IMR-90 (cell line): ENCODE measurements around the gene UNK. TPM values are rescaled to one million over a fixed set of nuclear protein-coding genes. Genes with fewer than 3 reads are reported as not detected.

Source experiments
- ATAC-seq: fragments of 200-7000 bp; cut with Tn5 transposase; 2 replicates; pipeline ENCODE4 v1.9.1; 2020; ENCODE audit warnings: low read depth, mild to moderate bottlenecking, moderate library complexity
- BruUV-seq: library from RNA; stranded (reverse); fragments of 400-500 nt; replicated peaks from 2 replicates; lab custom pipeline; 2021; lab: Mats Ljungman, UMichigan
- CTCF ChIA-PET: fragments of 300-600 bp; formaldehyde crosslinking; extraction: SDS; loops from one replicate; lab custom pipeline; 2021; ENCODE audit warnings: antibody characterized with exemption; lab: Yijun Ruan, JAX
- POLR2A ChIA-PET: fragments of 300-600 bp; sonication (Branson Sonifier 250); formaldehyde crosslinking; loops from one replicate; lab custom pipeline; 2022; ENCODE audit warnings: antibody characterized with exemption; ENCODE audit not compliant: unreplicated experiment; lab: Charles Lee
- DNase-seq: peaks from one replicate; pipeline ENCODE4 v3.0.0; 2013
- H2AFZ ChIP-seq: replicated peaks from 2 replicates; pipeline ENCODE3; 2013; ENCODE audit warnings: low read length, mild to moderate bottlenecking; ENCODE audit not compliant: poor library complexity
- H2AK5ac ChIP-seq: 2 replicates; pipeline ENCODE4 v1.6.1; 2013; ENCODE audit warnings: low read depth, low read length, inconsistent platforms
- H2AK9ac ChIP-seq: replicated peaks from 2 replicates; pipeline ENCODE3; 2013; ENCODE audit warnings: mild to moderate bottlenecking, low read depth, low read length, moderate library complexity; ENCODE audit not compliant: poor library complexity
- H2BK120ac ChIP-seq: 2 replicates; pipeline ENCODE4 v1.6.1; 2013; ENCODE audit warnings: low read depth, low read length, inconsistent platforms
- H2BK15ac ChIP-seq: 3 replicates; pipeline ENCODE4 v1.6.1; 2013; ENCODE audit warnings: low read depth, low read length, inconsistent platforms
- H2BK20ac ChIP-seq: 2 replicates; pipeline ENCODE4 v1.6.1; 2013; ENCODE audit warnings: low read depth, mild to moderate bottlenecking, inconsistent platforms, low read length, moderate library complexity
- H2BK5ac ChIP-seq: 2 replicates; pipeline ENCODE4 v1.6.1; 2013; ENCODE audit warnings: mild to moderate bottlenecking, low read depth, low read length, inconsistent platforms; ENCODE audit not compliant: poor library complexity, severe bottlenecking
- H3K14ac ChIP-seq: replicated peaks from 2 replicates; pipeline ENCODE4 v1.6.1; 2013; ENCODE audit warnings: low read depth, low read length, inconsistent platforms
- H3K18ac ChIP-seq: 2 replicates; pipeline ENCODE4 v1.6.1; 2013; ENCODE audit warnings: low read depth, low read length, control low read depth
- H3K23ac ChIP-seq: 2 replicates; pipeline ENCODE4 v1.6.1; 2013; ENCODE audit warnings: low read depth, low read length, inconsistent platforms
- H3K27ac ChIP-seq: 2 replicates; pipeline ENCODE4 v1.5.1; 2013; ENCODE audit warnings: mild to moderate bottlenecking, control low read depth, low read length; ENCODE audit not compliant: insufficient read depth
- H3K27me3 ChIP-seq: 2 replicates; pipeline ENCODE4 v1.6.1; 2013; ENCODE audit warnings: low read length; ENCODE audit not compliant: control insufficient read depth, insufficient read depth
- H3K36me3 ChIP-seq: 2 replicates; pipeline ENCODE4 v1.6.1; 2013; ENCODE audit warnings: low read length, mixed read lengths; ENCODE audit not compliant: control insufficient read depth, insufficient read depth
- H3K4ac ChIP-seq: 2 replicates; pipeline ENCODE4 v1.6.1; 2013; ENCODE audit warnings: low read depth, low read length, inconsistent platforms
- H3K4me1 ChIP-seq: 2 replicates; pipeline ENCODE4 v1.6.1; 2013; ENCODE audit warnings: low read length, mixed read lengths; ENCODE audit not compliant: control insufficient read depth, insufficient read depth
- H3K4me2 ChIP-seq: 2 replicates; pipeline ENCODE4 v1.6.1; 2013; ENCODE audit warnings: low read depth, mild to moderate bottlenecking, control low read depth, low read length, moderate library complexity
- H3K4me3 ChIP-seq: 2 replicates; pipeline ENCODE4 v1.5.1; 2013; ENCODE audit warnings: low read depth, mild to moderate bottlenecking, control low read depth, low read length, moderate library complexity; ENCODE audit not compliant: insufficient read depth
- H3K56ac ChIP-seq: 2 replicates; pipeline ENCODE4 v1.6.1; 2013; ENCODE audit warnings: low read length, inconsistent platforms; ENCODE audit not compliant: insufficient read depth; ENCODE audit errors: extremely low read depth
- H3K79me1 ChIP-seq, 2 experiments: 2 replicates each; pipeline ENCODE4 v1.6.1; 2013; ENCODE audit warnings: low read length in 2 of 2, inconsistent platforms in 1 of 2, low read depth in 1 of 2
- H3K9ac ChIP-seq: 2 replicates; pipeline ENCODE4 v1.6.1; 2013; ENCODE audit warnings: low read depth, low read length, control low read depth
- H3K9me1 ChIP-seq: 2 replicates; pipeline ENCODE4 v1.6.1; 2013; ENCODE audit warnings: low read length, inconsistent platforms; ENCODE audit not compliant: insufficient read depth
- H3K9me3 ChIP-seq: 2 replicates; pipeline ENCODE4 v1.6.1; 2013; ENCODE audit warnings: low read length; ENCODE audit not compliant: control insufficient read depth, insufficient read depth
- H4K20me1 ChIP-seq: 2 replicates; pipeline ENCODE4 v1.6.1; 2013; ENCODE audit warnings: low read length, inconsistent platforms; ENCODE audit not compliant: insufficient read depth
- H4K5ac ChIP-seq: 2 replicates; pipeline ENCODE4 v1.6.1; 2013; ENCODE audit warnings: mild to moderate bottlenecking, low read depth, low read length, control low read depth
- H4K8ac ChIP-seq, 2 experiments: 2 replicates each; pipeline ENCODE4 v1.6.1; 2013; ENCODE audit warnings: low read depth in 2 of 2, low read length in 2 of 2, control low read depth in 1 of 2, inconsistent platforms in 1 of 2
- H4K91ac ChIP-seq: 2 replicates; pipeline ENCODE4 v1.6.1; 2013; ENCODE audit warnings: low read depth, low read length, inconsistent platforms; ENCODE audit not compliant: insufficient read depth
- BHLHE40 ChIP-seq: fragments of 150-350 bp; IDR thresholded peaks from 2 replicates; pipeline ENCODE4 v1.6.1; 2016; ENCODE audit warnings: mild to moderate bottlenecking, low read depth, low read length
- CEBPB ChIP-seq: IDR thresholded peaks from 2 replicates; pipeline ENCODE4 v1.6.1; 2012; ENCODE audit warnings: low read depth, low read length, improper control_type of control experiment
- CHD1 ChIP-seq: IDR thresholded peaks from 2 replicates; pipeline ENCODE4 v1.6.1; 2012; ENCODE audit warnings: low read depth, low read length, improper control_type of control experiment
- CTCF ChIP-seq: conservative IDR thresholded peaks from 2 replicates; pipeline ENCODE4 v1.5.1; 2012; ENCODE audit warnings: mild to moderate bottlenecking, low read depth, low read length, improper control_type of control experiment
- ELK1 ChIP-seq: fragments of 150-350 bp; IDR thresholded peaks from 2 replicates; pipeline ENCODE4 v1.6.1; 2016; ENCODE audit warnings: low read depth, mild to moderate bottlenecking, low read length, moderate library complexity, borderline replicate concordance
- FOS ChIP-seq: fragments of 150-350 bp; IDR thresholded peaks from 2 replicates; pipeline ENCODE4 v1.6.1; 2016; ENCODE audit warnings: low read depth, low read length
- MAFK ChIP-seq: IDR thresholded peaks from 2 replicates; pipeline ENCODE4 v1.6.1; 2012; ENCODE audit warnings: low read depth, low read length, improper control_type of control experiment
- MAZ ChIP-seq: IDR thresholded peaks from 2 replicates; pipeline ENCODE4 v1.6.1; 2012; ENCODE audit warnings: low read depth, mild to moderate bottlenecking, low read length, improper control_type of control experiment, moderate library complexity, borderline replicate concordance
- MXI1 ChIP-seq: IDR thresholded peaks from 2 replicates; pipeline ENCODE4 v1.6.1; 2012; ENCODE audit warnings: low read depth, mild to moderate bottlenecking, low read length, moderate library complexity, borderline replicate concordance
- NFE2L2 ChIP-seq: fragments of 150-350 bp; IDR thresholded peaks from 2 replicates; pipeline ENCODE4 v1.6.1; 2016; ENCODE audit warnings: low read depth, mild to moderate bottlenecking, low read length
- POLR2A ChIP-seq: IDR thresholded peaks from 2 replicates; pipeline ENCODE4 v1.6.1; 2012; ENCODE audit warnings: mild to moderate bottlenecking, low read depth, low read length
- RAD21 ChIP-seq: IDR thresholded peaks from 2 replicates; pipeline ENCODE4 v1.6.1; 2012; ENCODE audit warnings: low read length, improper control_type of control experiment
- RCOR1 ChIP-seq: IDR thresholded peaks from 2 replicates; pipeline ENCODE4 v1.6.1; 2012; ENCODE audit warnings: mild to moderate bottlenecking, low read length, improper control_type of control experiment; ENCODE audit not compliant: insufficient replicate concordance
- RFX5 ChIP-seq: IDR thresholded peaks from 2 replicates; pipeline ENCODE4 v1.8.0; 2012; ENCODE audit warnings: low read depth, mild to moderate bottlenecking, low read length, moderate library complexity
- SMC3 ChIP-seq: fragments of 150-350 bp; IDR thresholded peaks from 2 replicates; pipeline ENCODE4 v1.6.1; 2016; ENCODE audit warnings: low read depth, mild to moderate bottlenecking, antibody characterized with exemption, low read length, moderate library complexity
- USF2 ChIP-seq: fragments of 150-350 bp; IDR thresholded peaks from 2 replicates; pipeline ENCODE4 v1.6.1; 2017; ENCODE audit warnings: mild to moderate bottlenecking, antibody characterized with exemption, low read length, low read depth
- WGBS, 2 experiments: methylation state at CpG; one replicate each; pipeline versions ENCODE4 v1.1.5 to v1.1.7; 2013; ENCODE audit warnings: missing lambda C conversion rate in 2 of 2; ENCODE audit not compliant: insufficient read length in 1 of 2; ENCODE audit errors: extremely low coverage in 2 of 2; 5-methylcytosine and 5-hydroxymethylcytosine counted together
- dilution Hi-C: fragments of 300-500 bp; cut with HindIII; formaldehyde crosslinking; loops from one replicate; pipeline ENCODE4 v1.14.3; 2018; ENCODE audit warnings: low sequenced_read_pairs; ENCODE audit not compliant: unreplicated experiment
- in situ Hi-C: fragments of 300-500 bp; cut with MboI; formaldehyde crosslinking; loops from 3 replicates; pipeline ENCODE4 v1.14.3; 2019; ENCODE audit warnings: low sequenced_read_pairs, inconsistent platforms, mixed read lengths
- intact Hi-C: fragments of 100-400 bp; cut with micrococcal nuclease; formaldehyde crosslinking; loops from 2 replicates; pipeline ENCODE4 v1.10.0; 2022
- polyA plus RNA-seq, 3 experiments: library from polyadenylated mRNA; depleted of rRNA; stranded (reverse); fragments of >200 nt; gene quantifications; 2 replicates each; pipeline ENCODE4 v1.2.3, GENCODE V29; 2012; ENCODE audit warnings: low replicate concordance in 1 of 3
- total RNA-seq: library from RNA; depleted of rRNA; stranded (reverse); fragments of >200 nt; gene quantifications from 2 replicates; pipeline ENCODE4 v1.2.3, GENCODE V29; 2012

The UNK gene
- total and polyA plus RNA-seq, 2 of the 4 experiments (the other 2 are of a cell fraction) = 15.4 to 17.3 TPM

GRCh38 chr17:75825748-75826370, 41.3 kb downstream of the UNK start:
- no peak overlapping the region for H2AK9ac ChIP-seq
- no peak overlapping the region for H2BK120ac ChIP-seq
- no peak overlapping the region for H3K4me2 ChIP-seq
- no peak overlapping the region for H3K14ac ChIP-seq
- H2BK5ac ChIP-seq = no peak overlapping the region
- DNase-seq = no peak
- H3K9me3 ChIP-seq = no peaks in the 10 kb centered on the region
- no peak overlapping the region for H4K5ac ChIP-seq
- ChIA-PET POLR2A (no interaction called here), CTCF (no interaction called here)
- H3K4me3 ChIP-seq = no peak overlapping the region
- no TSS peak for BruUV-seq
- H2AFZ ChIP-seq = no peak overlapping the region
- no peak overlapping the region for H3K23ac ChIP-seq
- no peak overlapping the region for H3K18ac ChIP-seq
- no peaks in the 10 kb centered on the region; the same call in 1 of the 2 replicates for H3K4me1 ChIP-seq
- no peak overlapping the region for H3K4ac ChIP-seq
- H3K56ac ChIP-seq = no peak overlapping the region
- no peak overlapping the region for H2BK20ac ChIP-seq
- 100% methylated on average over 1 of the region's 12 CpGs; no CpG with 5 or more reads in 1 of the 2 experiments for WGBS, 2 experiments
- no peaks in the 10 kb centered on the region for H3K27me3 ChIP-seq
- no peaks in the 10 kb centered on the region for H3K9me1 ChIP-seq
- no peak for TF ChIP-seq ELK1
- TF ChIP-seq MAZ = no peak
- TF ChIP-seq CHD1 = no peak
- TF ChIP-seq USF2 = no peak
- no peak for TF ChIP-seq SMC3
- TF ChIP-seq NFE2L2 = no peak
- TF ChIP-seq CTCF = no peak
- no peak for TF ChIP-seq RFX5
- no peak for TF ChIP-seq BHLHE40
- no peak for TF ChIP-seq CEBPB
- TF ChIP-seq FOS = no peak
- no peak for TF ChIP-seq POLR2A
- no peak for TF ChIP-seq RCOR1
- no peak for TF ChIP-seq RAD21
- TF ChIP-seq MAFK = no peak
- TF ChIP-seq MXI1 = no peak
- dilution Hi-C loops = no loop called here
- no peak overlapping the region for H3K9ac ChIP-seq
- in situ Hi-C loops = no loop called here
- H4K20me1 ChIP-seq = no peaks in the 10 kb centered on the region
- peaks cover 33% of the 10 kb centered on the region for H3K36me3 ChIP-seq
- no peak overlapping the region for H3K27ac ChIP-seq
- H2AK5ac ChIP-seq = no peak overlapping the region
- no peak overlapping the region for H4K91ac ChIP-seq
- H2BK15ac ChIP-seq = no peak overlapping the region
- intact Hi-C loops = loop anchor here (5.0 kb wide), 1 partner anchor 44 kb away; the partner anchor contains the start of gene UNK
- no peak overlapping the region for H4K8ac ChIP-seq
- ATAC-seq = no peak
- H3K79me1 ChIP-seq = no peaks in the 10 kb centered on the region
